ENCODE results near the gene ABCA13.

ABCA13 gene

GRCh38 chr7:48505051-48505450 lies 333.8 kb downstream of the ABCA13 start:
- Mint-ChIP-seq H3K27me3 (ENCODE audit: low read depth) (no peaks in the 10 kb centered on the region), H3K36me3 (ENCODE audit: low read depth) (no peaks in the 10 kb centered on the region), H3K4me3 (no peak overlapping the region), H3K4me1 (ENCODE audit: low read depth) (no peaks in the 10 kb centered on the region), H3K9me3 (no peaks in the 10 kb centered on the region), H3K27ac (no peak overlapping the region)
- no peak for DNase-seq (ENCODE audit: low spot score)

GRCh38 chr7:48505466-48505865 lies 334.2 kb downstream of the ABCA13 start:
- DNase-seq (ENCODE audit: low spot score): no peak
- H3K27ac Mint-ChIP-seq: no peak overlapping the region
- H3K4me1 Mint-ChIP-seq (ENCODE audit: low read depth): no peaks in the 10 kb centered on the region
- no peak overlapping the region for H3K4me3 Mint-ChIP-seq
- no peaks in the 10 kb centered on the region for H3K27me3 Mint-ChIP-seq (ENCODE audit: low read depth)
- no peaks in the 10 kb centered on the region for H3K9me3 Mint-ChIP-seq
- H3K36me3 Mint-ChIP-seq (ENCODE audit: low read depth): no peaks in the 10 kb centered on the region

- no peak overlapping the region for H3K27ac Mint-ChIP-seq
Observed at GRCh38 chr7:48506569-48506968, 335.3 kb downstream of the ABCA13 start.

GRCh38 chr7:48511080-48511479 lies 339.8 kb downstream of the ABCA13 start:
- H3K4me3 Mint-ChIP-seq: no peak overlapping the region
- DNase-seq (ENCODE audit: low spot score): no peak

More at GRCh38 chr7:48506569-48506968, 335.3 kb downstream of the ABCA13 start:
- Mint-ChIP-seq H3K9me3 (no peaks in the 10 kb centered on the region), H3K27me3 (ENCODE audit: low read depth) (no peaks in the 10 kb centered on the region), H3K36me3 (ENCODE audit: low read depth) (no peaks in the 10 kb centered on the region), H3K4me1 (ENCODE audit: low read depth) (no peaks in the 10 kb centered on the region), H3K4me3 (no peak overlapping the region)
- DNase-seq (ENCODE audit: low spot score): no peak

GRCh38 chr7:48512892-48513291 lies 341.6 kb downstream of the ABCA13 start:
- Mint-ChIP-seq H3K9me3 (no peaks in the 10 kb centered on the region), H3K36me3 (ENCODE audit: low read depth) (no peaks in the 10 kb centered on the region), H3K4me1 (ENCODE audit: low read depth) (no peaks in the 10 kb centered on the region), H3K27ac (no peak overlapping the region), H3K27me3 (ENCODE audit: low read depth) (no peaks in the 10 kb centered on the region), H3K4me3 (no peak overlapping the region)
- DNase-seq (ENCODE audit: low spot score): no peak

More at GRCh38 chr7:48511080-48511479, 339.8 kb downstream of the ABCA13 start:
- H3K36me3 Mint-ChIP-seq (ENCODE audit: low read depth): no peaks in the 10 kb centered on the region
- H3K27ac Mint-ChIP-seq: peak overlapping the region; percentile 37
- no peaks in the 10 kb centered on the region for H3K9me3 Mint-ChIP-seq
- no peaks in the 10 kb centered on the region for H3K27me3 Mint-ChIP-seq (ENCODE audit: low read depth)
- no peaks in the 10 kb centered on the region for H3K4me1 Mint-ChIP-seq (ENCODE audit: low read depth)

GRCh38 chr7:48515171-48515570 lies 343.9 kb downstream of the ABCA13 start:
- DNase-seq (ENCODE audit: low spot score): no peak
- H3K9me3 Mint-ChIP-seq: no peaks in the 10 kb centered on the region
- no peak overlapping the region for H3K27ac Mint-ChIP-seq
- no peaks in the 10 kb centered on the region for H3K27me3 Mint-ChIP-seq (ENCODE audit: low read depth)
- no peak overlapping the region for H3K4me3 Mint-ChIP-seq
- H3K4me1 Mint-ChIP-seq (ENCODE audit: low read depth): no peaks in the 10 kb centered on the region
- no peaks in the 10 kb centered on the region for H3K36me3 Mint-ChIP-seq (ENCODE audit: low read depth)

- H3K4me3 Mint-ChIP-seq: no peak overlapping the region
- DNase-seq (ENCODE audit: low spot score): no peak
- H3K36me3 Mint-ChIP-seq (ENCODE audit: low read depth): no peaks in the 10 kb centered on the region
- no peaks in the 10 kb centered on the region for H3K9me3 Mint-ChIP-seq
- H3K27ac Mint-ChIP-seq: no peak overlapping the region
- H3K27me3 Mint-ChIP-seq (ENCODE audit: low read depth): no peaks in the 10 kb centered on the region
- no peaks in the 10 kb centered on the region for H3K4me1 Mint-ChIP-seq (ENCODE audit: low read depth)
Observed at GRCh38 chr7:48518092-48518491, 346.8 kb downstream of the ABCA13 start.

GRCh38 chr7:48522692-48523091 lies 351.4 kb downstream of the ABCA13 start:
- H3K9me3 Mint-ChIP-seq: no peaks in the 10 kb centered on the region
- no peak overlapping the region for H3K27ac Mint-ChIP-seq
- no peaks in the 10 kb centered on the region for H3K36me3 Mint-ChIP-seq (ENCODE audit: low read depth)
- H3K4me1 Mint-ChIP-seq (ENCODE audit: low read depth): no peaks in the 10 kb centered on the region
- no peak overlapping the region for H3K4me3 Mint-ChIP-seq
- no peak for DNase-seq (ENCODE audit: low spot score)
- no peaks in the 10 kb centered on the region for H3K27me3 Mint-ChIP-seq (ENCODE audit: low read depth)

GRCh38 chr7:48525736-48526732 lies 354.8 kb downstream of the ABCA13 start:
- DNase-seq (ENCODE audit: low spot score): no peak
- no peak overlapping the region for H3K4me3 Mint-ChIP-seq

GRCh38 chr7:48528646-48529045 lies 357.4 kb downstream of the ABCA13 start:
- Mint-ChIP-seq H3K27me3 (ENCODE audit: low read depth) (no peaks in the 10 kb centered on the region), H3K27ac (no peak overlapping the region), H3K9me3 (no peaks in the 10 kb centered on the region), H3K36me3 (ENCODE audit: low read depth) (no peaks in the 10 kb centered on the region), H3K4me3 (no peak overlapping the region), H3K4me1 (ENCODE audit: low read depth) (no peaks in the 10 kb centered on the region)
- DNase-seq (ENCODE audit: low spot score): no peak

More at GRCh38 chr7:48525736-48526732, 354.8 kb downstream of the ABCA13 start:
- Mint-ChIP-seq H3K4me1 (ENCODE audit: low read depth) (no peaks in the 10 kb centered on the region), H3K27me3 (ENCODE audit: low read depth) (no peaks in the 10 kb centered on the region), H3K9me3 (no peaks in the 10 kb centered on the region), H3K36me3 (ENCODE audit: low read depth) (no peaks in the 10 kb centered on the region), H3K27ac (no peak overlapping the region)

GRCh38 chr7:48537561-48537960 lies 366.3 kb downstream of the ABCA13 start:
- no peaks in the 10 kb centered on the region for H3K36me3 Mint-ChIP-seq (ENCODE audit: low read depth)
- H3K27me3 Mint-ChIP-seq (ENCODE audit: low read depth): no peaks in the 10 kb centered on the region
- no peaks in the 10 kb centered on the region for H3K4me1 Mint-ChIP-seq (ENCODE audit: low read depth)
- H3K27ac Mint-ChIP-seq: no peak overlapping the region
- H3K9me3 Mint-ChIP-seq: peaks cover 7% of the 10 kb centered on the region
- no peak overlapping the region for H3K4me3 Mint-ChIP-seq
- no peak for DNase-seq (ENCODE audit: low spot score)

GRCh38 chr7:48540746-48541145 lies 369.5 kb downstream of the ABCA13 start:
- Mint-ChIP-seq H3K27ac (no peak overlapping the region), H3K4me1 (ENCODE audit: low read depth) (no peaks in the 10 kb centered on the region), H3K4me3 (no peak overlapping the region), H3K27me3 (ENCODE audit: low read depth) (no peaks in the 10 kb centered on the region), H3K36me3 (ENCODE audit: low read depth) (no peaks in the 10 kb centered on the region), H3K9me3 (peaks cover 7% of the 10 kb centered on the region)
- DNase-seq (ENCODE audit: low spot score): no peak

GRCh38 chr7:48548667-48549066 lies 377.4 kb downstream of the ABCA13 start:
- peaks cover 6% of the 10 kb centered on the region for H3K9me3 Mint-ChIP-seq
- no peak overlapping the region for H3K4me3 Mint-ChIP-seq
- no peaks in the 10 kb centered on the region for H3K27me3 Mint-ChIP-seq (ENCODE audit: low read depth)
- DNase-seq (ENCODE audit: low spot score): no peak
- H3K27ac Mint-ChIP-seq: no peak overlapping the region
- H3K4me1 Mint-ChIP-seq (ENCODE audit: low read depth): no peaks in the 10 kb centered on the region
- no peaks in the 10 kb centered on the region for H3K36me3 Mint-ChIP-seq (ENCODE audit: low read depth)

GRCh38 chr7:48551652-48552051 lies 380.4 kb downstream of the ABCA13 start:
- H3K27me3 Mint-ChIP-seq (ENCODE audit: low read depth): no peaks in the 10 kb centered on the region
- no peak overlapping the region for H3K27ac Mint-ChIP-seq
- no peaks in the 10 kb centered on the region for H3K4me1 Mint-ChIP-seq (ENCODE audit: low read depth)
- H3K36me3 Mint-ChIP-seq (ENCODE audit: low read depth): no peaks in the 10 kb centered on the region
- H3K4me3 Mint-ChIP-seq: no peak overlapping the region
- DNase-seq (ENCODE audit: low spot score): no peak
- peaks cover 6% of the 10 kb centered on the region for H3K9me3 Mint-ChIP-seq
